ENCODE measurements around the gene GVQW3. TPM values are rescaled to one million over a fixed set of nuclear protein-coding genes. Genes with fewer than 3 reads are reported as not detected.

GVQW3 gene
- total and polyA plus RNA-seq, 2 of the 8 experiments (the other 6 are each of a cell fraction or from before 2014, with no cell fraction given) = 5.5 to 8.1 TPM

- no peak for FAIRE-seq
- no peak overlapping the region for H2BK20ac ChIP-seq (ENCODE audit: low read length)
- no peak overlapping the region for H3K4me2 ChIP-seq (ENCODE audit: insufficient read depth in 1 of 2, low read depth in 2 of 2, low read length in 2 of 2)
- CTCF ChIA-PET (ENCODE audit: partially characterized antibody) = interaction anchor here (0.7 to 1.0 kb wide), 3 partner anchors 19 to 55 kb away, joined by 3 read pairs; no protein-coding TSS in a partner anchor
- no peak overlapping the region for H3K9ac ChIP-seq (replicated peaks in 1 of 4; ENCODE audit: extremely low read depth in 1 of 4, low read depth in 3 of 4, low read length in 3 of 4)
- H3K27me3 ChIP-seq (replicated peaks in 1 of 4; ENCODE audit: control insufficient read depth in 3 of 4, extremely low read depth in 1 of 4, insufficient read depth in 3 of 4, low read length in 3 of 4) = no peaks in the 10 kb centered on the region
- H3K79me2 ChIP-seq (ENCODE audit: control insufficient read depth in 1 of 2, insufficient read depth in 2 of 2, low read length in 2 of 2) = peaks cover 0 to 48% of the 10 kb centered on the region in 2 experiments; a peak in 2 of 4 replicates
- H3K27ac ChIP-seq (ENCODE audit: low read depth, low read length) = no peak overlapping the region
- POLR2A ChIA-PET (ENCODE audit: partially characterized antibody) = no interaction called here
- H3K79me1 ChIP-seq (ENCODE audit: low read depth, low read length) = peaks cover 2% of the 10 kb centered on the region; the same call in 1 of the 2 replicates
- TF ChIP-seq CREB1 (IDR thresholded peaks at IDR 0.05) (no peak), POU5F1 (IDR thresholded peaks at IDR 0.05; ENCODE audit: low read depth, low read length) (no peak), RXRA (IDR thresholded peaks at IDR 0.05; ENCODE audit: insufficient read depth, low read depth, low read length) (no peak), CHD2 (IDR thresholded peaks at IDR 0.05; ENCODE audit: low read length) (no peak), POLR2A (IDR thresholded peaks at IDR 0.05; ENCODE audit: control extremely low read depth in 1 of 2, low read depth in 2 of 2, low read length in 2 of 2) (no peak), JUND (IDR thresholded peaks at IDR 0.05; ENCODE audit: low read length) (no peak)
- 92% methylated on average over 14 of the region's 16 CpGs; no CpG with 5 or more reads in 1 of the 2 experiments for WGBS, 2 experiments (ENCODE audit: extremely low coverage in 1 of 2, insufficient coverage in 1 of 2, insufficient read length in 1 of 2, insufficient replicate concordance in 2 of 2, low coverage in 1 of 2, low lambda C conversion rate in 2 of 2, missing lambda C conversion rate in 1 of 2)
- H3K14ac ChIP-seq (ENCODE audit: insufficient read length) = no peak overlapping the region
- no peak overlapping the region for H2BK12ac ChIP-seq (ENCODE audit: low read depth, low read length)
- DNase-seq (ENCODE audit: low read depth in 1 of 2, low spot score in 2 of 2) = no peak
- H2BK15ac ChIP-seq (ENCODE audit: low read length) = no peak overlapping the region
- no peaks in the 10 kb centered on the region for H3K23me2 ChIP-seq (ENCODE audit: low read depth, low read length)
- peaks cover 0 to 7% of the 10 kb centered on the region in 2 experiments for H4K20me1 ChIP-seq (replicated peaks in 1 of 2; ENCODE audit: control insufficient read depth in 1 of 2, insufficient read depth in 2 of 2, low read length in 2 of 2)
- no peak overlapping the region for H4K91ac ChIP-seq (replicated peaks; ENCODE audit: insufficient read length, low read length)
- H3K18ac ChIP-seq (ENCODE audit: extremely low read depth, low read length) = no peak overlapping the region
- no peak overlapping the region for H3K56ac ChIP-seq (replicated peaks; ENCODE audit: insufficient read length, low read depth, low read length)
- H3K9me3 ChIP-seq (ENCODE audit: insufficient read depth in 2 of 2, low read depth in 1 of 2, low read length in 1 of 2) = no peaks in the 10 kb centered on the region
- H3K36me3 ChIP-seq (ENCODE audit: control insufficient read depth in 2 of 4, insufficient read depth in 4 of 4, low read length in 3 of 4) = no peaks in the 10 kb centered on the region
- no peak overlapping the region for H2AFZ ChIP-seq (ENCODE audit: low read length)
- H4K5ac ChIP-seq (ENCODE audit: insufficient read length, low read depth, low read length) = no peak overlapping the region
- H2BK5ac ChIP-seq (ENCODE audit: low read depth, low read length) = no peak overlapping the region
- no peak overlapping the region for H4K8ac ChIP-seq (ENCODE audit: extremely low read depth, insufficient read depth, low read length)
- H3K23ac ChIP-seq (ENCODE audit: insufficient read length) = no peak overlapping the region
- no peak overlapping the region for H3K4ac ChIP-seq (replicated peaks; ENCODE audit: insufficient read length, low read depth, low read length)
- no peak overlapping the region for H2AK5ac ChIP-seq (ENCODE audit: low read depth, low read length)
- H3K4me1 ChIP-seq (replicated peaks in 1 of 4; ENCODE audit: control insufficient read depth in 3 of 4, insufficient read depth in 4 of 4, low read length in 3 of 4) = no peaks in the 10 kb centered on the region
- H2BK120ac ChIP-seq (replicated peaks; ENCODE audit: low read depth, low read length) = no peak overlapping the region
- H3K4me3 ChIP-seq (ENCODE audit: extremely low read depth in 1 of 4, insufficient read depth in 2 of 4, low read depth in 3 of 4, low read length in 4 of 4) = no peak overlapping the region
Observed at GRCh38 chr11:76365038-76365679, 16.0 kb upstream of the GVQW3 start.

All from H1 (cell line).